Smooth muscle cell (in vitro differentiated cells): ENCODE measurements around the gene PCDH8. TPM values are rescaled to one million over a fixed set of nuclear protein-coding genes. Genes with fewer than 3 reads are reported as not detected.

Experiments
- DNase-seq: peaks from one replicate; lab custom pipeline; 2025; ENCODE audit not compliant: unreplicated experiment; lab: John Stamatoyannopoulos, UW
- H2AFZ ChIP-seq: fragments of 200-600 bp; sonication (generic); 2 replicates; pipeline ENCODE4 v1.6.0; 2016; ENCODE audit warnings: antibody characterized with exemption, low read depth, mild to moderate bottlenecking
- H3F3A ChIP-seq: fragments of 200-600 bp; sonication (generic); 2 replicates; pipeline ENCODE4 v1.6.0; 2017; ENCODE audit warnings: antibody characterized with exemption, low read depth
- H3K27ac ChIP-seq: fragments of 200-600 bp; sonication (generic); 2 replicates; pipeline ENCODE4 v1.5.1; 2016; ENCODE audit warnings: low read depth, mild to moderate bottlenecking
- H3K27me3 ChIP-seq: fragments of 200-600 bp; sonication (generic); 2 replicates; pipeline ENCODE4 v1.6.1; 2016; ENCODE audit warnings: low read depth, mild to moderate bottlenecking
- H3K36me3 ChIP-seq: fragments of 200-600 bp; sonication (generic); 2 replicates; pipeline ENCODE4 v1.5.1; 2016; ENCODE audit warnings: low read depth
- H3K4me1 ChIP-seq: fragments of 200-600 bp; sonication (generic); 2 replicates; pipeline ENCODE4 v1.5.1; 2016; ENCODE audit warnings: low read depth
- H3K4me2 ChIP-seq: fragments of 200-600 bp; sonication (generic); 2 replicates; pipeline ENCODE4 v1.6.0; 2016; ENCODE audit warnings: mild to moderate bottlenecking
- H3K4me3 ChIP-seq: fragments of 200-600 bp; sonication (generic); 2 replicates; pipeline ENCODE4 v1.5.1; 2016; ENCODE audit warnings: mild to moderate bottlenecking
- H3K79me2 ChIP-seq: fragments of 200-600 bp; sonication (generic); 2 replicates; pipeline ENCODE4 v1.6.0; 2016; ENCODE audit warnings: low read depth, mild to moderate bottlenecking
- H3K9ac ChIP-seq: fragments of 200-600 bp; sonication (generic); 2 replicates; pipeline ENCODE4 v1.6.0; 2016; ENCODE audit warnings: low read depth
- H3K9me3 ChIP-seq: fragments of 200-600 bp; sonication (generic); replicated peaks from 2 replicates; pipeline ENCODE4 v1.5.1; 2016; ENCODE audit warnings: low read depth
- H4K20me1 ChIP-seq: fragments of 200-600 bp; sonication (generic); 2 replicates; pipeline ENCODE4 v1.6.0; 2016; ENCODE audit warnings: low read depth
- WGBS: methylation state at CpG from one replicate; pipeline ENCODE4 v1.1.7; 2016; ENCODE audit warnings: low lambda C conversion rate; 5-methylcytosine and 5-hydroxymethylcytosine counted together
- polyA plus RNA-seq: library from polyadenylated mRNA; unstranded; fragments of >200 nt; fragmentation: Nextera tagmentation; extraction: Ambion mirVana; gene quantifications from 2 replicates; pipeline ENCODE4 v1.2.1, GENCODE V29; 2016
- total RNA-seq: library from RNA; depleted of rRNA; stranded (reverse); fragments of >200 nt; gene quantifications from 2 replicates; pipeline ENCODE4 v1.2.3, GENCODE V29; 2014
- TF ChIP-seq, protein P1 (sequence below): fragments of 200-600 bp; sonication (generic); IDR thresholded peaks from 2 replicates; pipeline ENCODE4 v1.5.1; 2017; ENCODE audit warnings: borderline replicate concordance, mild to moderate bottlenecking, antibody characterized with exemption; ENCODE audit not compliant: insufficient read depth, poor library complexity, severe bottlenecking

PCDH8 gene
- total and polyA plus RNA-seq, 2 experiments from 2014 or later = 0.58 to 2.1 TPM

DNA sequence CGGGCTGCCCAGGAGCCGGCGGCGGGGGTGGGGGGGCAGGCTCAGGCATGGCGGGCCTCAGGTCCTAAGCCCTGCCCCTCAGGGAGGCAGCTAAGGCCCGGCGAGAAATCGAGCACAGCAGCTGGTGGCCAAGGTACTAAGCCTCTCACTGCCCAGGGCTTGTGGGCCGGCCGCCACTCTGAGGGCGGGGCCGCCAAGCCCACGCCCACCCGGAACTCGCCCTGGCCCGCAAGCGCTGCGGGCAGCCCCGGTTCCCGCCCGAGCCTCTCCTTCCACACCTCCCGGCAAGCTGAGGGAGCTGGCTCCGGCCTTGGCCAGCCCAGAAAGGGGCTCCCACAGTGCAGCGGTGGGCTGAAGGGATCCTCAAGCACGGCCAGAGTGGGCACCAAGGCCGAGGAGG is 33.1 kb downstream of the PCDH8 start:
- H3K9ac ChIP-seq = no peak overlapping the region
- no peaks in the 10 kb centered on the region for H3K4me1 ChIP-seq
- H3K27ac ChIP-seq = no peak overlapping the region
- TF ChIP-seq, protein P1, sequence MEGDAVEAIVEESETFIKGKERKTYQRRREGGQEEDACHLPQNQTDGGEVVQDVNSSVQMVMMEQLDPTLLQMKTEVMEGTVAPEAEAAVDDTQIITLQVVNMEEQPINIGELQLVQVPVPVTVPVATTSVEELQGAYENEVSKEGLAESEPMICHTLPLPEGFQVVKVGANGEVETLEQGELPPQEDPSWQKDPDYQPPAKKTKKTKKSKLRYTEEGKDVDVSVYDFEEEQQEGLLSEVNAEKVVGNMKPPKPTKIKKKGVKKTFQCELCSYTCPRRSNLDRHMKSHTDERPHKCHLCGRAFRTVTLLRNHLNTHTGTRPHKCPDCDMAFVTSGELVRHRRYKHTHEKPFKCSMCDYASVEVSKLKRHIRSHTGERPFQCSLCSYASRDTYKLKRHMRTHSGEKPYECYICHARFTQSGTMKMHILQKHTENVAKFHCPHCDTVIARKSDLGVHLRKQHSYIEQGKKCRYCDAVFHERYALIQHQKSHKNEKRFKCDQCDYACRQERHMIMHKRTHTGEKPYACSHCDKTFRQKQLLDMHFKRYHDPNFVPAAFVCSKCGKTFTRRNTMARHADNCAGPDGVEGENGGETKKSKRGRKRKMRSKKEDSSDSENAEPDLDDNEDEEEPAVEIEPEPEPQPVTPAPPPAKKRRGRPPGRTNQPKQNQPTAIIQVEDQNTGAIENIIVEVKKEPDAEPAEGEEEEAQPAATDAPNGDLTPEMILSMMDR = no peak
- no peaks in the 10 kb centered on the region for H3K27me3 ChIP-seq
- H3F3A ChIP-seq = no peaks in the 10 kb centered on the region
- no peaks in the 10 kb centered on the region for H3K36me3 ChIP-seq
- H4K20me1 ChIP-seq = no peaks in the 10 kb centered on the region
- H3K9me3 ChIP-seq = no peaks in the 10 kb centered on the region
- H3K4me2 ChIP-seq = no peak overlapping the region
- H3K4me3 ChIP-seq = no peak overlapping the region
- DNase-seq = no peak
- WGBS = 98% methylated on average over 14 of the region's 26 CpGs
- H2AFZ ChIP-seq = no peak overlapping the region
- H3K79me2 ChIP-seq = no peaks in the 10 kb centered on the region

GRCh38 chr13:52812941-52813340 is 35.5 kb downstream of the PCDH8 start:
- Histone ChIP-seq H3K27me3 (no peaks in the 10 kb centered on the region), H4K20me1 (no peaks in the 10 kb centered on the region), H3F3A (no peaks in the 10 kb centered on the region), H3K4me3 (no peak overlapping the region), H3K27ac (no peak overlapping the region), H3K4me1 (peaks cover 9% of the 10 kb centered on the region), H3K9ac (no peak overlapping the region), H3K4me2 (no peak overlapping the region), H3K36me3 (no peaks in the 10 kb centered on the region), H3K9me3 (no peaks in the 10 kb centered on the region), H2AFZ (no peak overlapping the region), H3K79me2 (no peaks in the 10 kb centered on the region)
- TF ChIP-seq, protein P1 = no peak
- WGBS = 73% methylated on average over 3 of the region's 3 CpGs
- DNase-seq = no peak

DNA sequence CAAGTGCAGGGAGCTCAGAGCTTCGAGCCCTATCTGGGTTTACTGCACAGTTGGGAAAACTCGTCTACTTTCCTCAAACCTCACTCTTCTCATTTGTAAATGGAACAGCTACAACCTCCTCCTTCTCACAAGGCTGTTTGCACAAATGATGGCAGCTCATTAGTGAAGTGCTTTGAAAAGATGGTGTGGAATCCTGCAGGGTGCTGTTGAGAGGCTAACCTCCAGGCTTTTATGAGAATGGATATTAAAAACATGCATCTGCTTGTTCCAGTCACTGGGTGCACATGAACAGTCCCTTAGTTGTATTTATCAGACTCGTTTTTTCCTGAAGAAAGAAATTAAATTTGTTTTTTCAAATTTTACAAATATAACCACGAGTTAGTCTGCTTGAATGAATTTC is 36.6 kb downstream of the PCDH8 start:
- Histone ChIP-seq H3F3A (no peaks in the 10 kb centered on the region), H2AFZ (no peak overlapping the region), H3K9me3 (no peaks in the 10 kb centered on the region), H4K20me1 (no peaks in the 10 kb centered on the region), H3K27ac (no peak overlapping the region), H3K27me3 (no peaks in the 10 kb centered on the region), H3K36me3 (no peaks in the 10 kb centered on the region), H3K4me1 (peaks cover 9% of the 10 kb centered on the region), H3K4me2 (no peak overlapping the region), H3K4me3 (no peak overlapping the region), H3K9ac (no peak overlapping the region), H3K79me2 (no peaks in the 10 kb centered on the region)
- TF ChIP-seq, protein P1 = no peak
- no peak for DNase-seq
- 82% methylated on average over 4 of the region's 4 CpGs for WGBS

GRCh38 chr13:52810526-52810925 is 37.9 kb downstream of the PCDH8 start:
- WGBS = 90% methylated on average over 3 of the region's 3 CpGs

More at GRCh38 chr13:52810526-52810925, 37.9 kb downstream of the PCDH8 start:
- H4K20me1 ChIP-seq = no peaks in the 10 kb centered on the region
- no peaks in the 10 kb centered on the region for H3F3A ChIP-seq
- H2AFZ ChIP-seq = no peak overlapping the region
- H3K9me3 ChIP-seq = no peaks in the 10 kb centered on the region
- no peaks in the 10 kb centered on the region for H3K27me3 ChIP-seq
- TF ChIP-seq, protein P1 = no peak
- peaks cover 9% of the 10 kb centered on the region for H3K4me1 ChIP-seq
- no peaks in the 10 kb centered on the region for H3K36me3 ChIP-seq
- no peak overlapping the region for H3K4me3 ChIP-seq
- no peak overlapping the region for H3K27ac ChIP-seq
- H3K9ac ChIP-seq = no peak overlapping the region
- H3K4me2 ChIP-seq = no peak overlapping the region
- DNase-seq = no peak
- no peaks in the 10 kb centered on the region for H3K79me2 ChIP-seq
